GM21723 (cell line): Measurements from ENCODE around the gene REPS2.

Experiments used
- ATAC-seq: cut with Tn5 transposase; IDR thresholded peaks from one replicate; pipeline ENCODE4 v1.9.1; 2021; ENCODE audit warnings: mild to moderate bottlenecking, moderate library complexity; ENCODE audit not compliant: unreplicated experiment

The REPS2 gene

DNA sequence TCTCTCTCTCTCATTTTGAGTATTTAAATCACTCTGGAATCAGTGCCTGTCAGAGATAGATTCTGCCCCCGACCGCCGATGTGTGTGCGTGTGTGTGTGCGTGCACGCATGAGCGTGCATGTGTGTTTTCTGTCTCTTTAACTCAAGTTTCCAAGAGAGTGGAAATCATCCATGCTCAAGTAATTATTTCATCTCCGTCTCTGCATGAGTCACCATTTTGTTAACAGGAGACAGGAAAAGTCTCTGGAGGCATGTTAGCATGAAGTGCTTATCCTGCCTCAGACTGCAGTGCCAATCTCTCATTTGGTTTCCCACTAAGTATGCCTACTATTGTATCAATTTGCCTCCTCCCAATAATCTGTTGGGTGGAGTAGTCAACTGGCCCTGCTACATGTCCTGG lies 245.6 kb downstream of the REPS2 start:
- ATAC-seq, result no peak
